WTC11 (cell line): ENCODE results near the gene RCE1. TPM values are rescaled to one million over a fixed set of nuclear protein-coding genes. Genes with fewer than 3 reads are reported as not detected.

ENCODE experiments used
- ATAC-seq: fragments of 200-7000 bp; cut with Tn5 transposase; 2 replicates; pipeline ENCODE4 v1.10.0; 2021; ENCODE audit warnings: mild to moderate bottlenecking, moderate library complexity
- CTCF ChIA-PET: fragments of 300-600 bp; sonication (Branson Sonifier 250); formaldehyde crosslinking; loops from one replicate; lab custom pipeline; 2021; ENCODE audit warnings: antibody characterized with exemption; lab: Charles Lee
- POLR2A ChIA-PET: fragments of 350-600 bp; sonication (Branson Sonifier 250); formaldehyde crosslinking; loops from one replicate; lab custom pipeline; 2021; ENCODE audit warnings: antibody characterized with exemption; lab: Charles Lee
- DNase-seq: peaks from one replicate; pipeline ENCODE4 v3.0.0; 2021; ENCODE audit warnings: low spot score
- H3K27ac Mint-ChIP-seq: 2 replicates; pipeline ENCODE4 v1.8.0; 2021; ENCODE audit warnings: mixed read lengths
- H3K27me3 Mint-ChIP-seq: 2 replicates; pipeline ENCODE4 v1.8.0; 2021; ENCODE audit warnings: low read depth, mild to moderate bottlenecking, moderate library complexity, mixed read lengths
- H3K36me3 Mint-ChIP-seq: 2 replicates; pipeline ENCODE4 v1.8.0; 2021; ENCODE audit warnings: mixed read lengths
- H3K4me1 Mint-ChIP-seq: 2 replicates; pipeline ENCODE4 v1.8.0; 2022; ENCODE audit warnings: mixed read lengths
- H3K4me3 Mint-ChIP-seq: 2 replicates; pipeline ENCODE4 v1.8.0; 2021; ENCODE audit warnings: mild to moderate bottlenecking, moderate library complexity, mixed read lengths
- H3K9me3 Mint-ChIP-seq: 2 replicates; pipeline ENCODE4 v1.8.0; 2021; ENCODE audit warnings: mixed read lengths
- CBFB ChIP-seq: sonication (generic); formaldehyde crosslinking; IDR thresholded peaks from 2 replicates; pipeline ENCODE4 v1.8.1; 2022; ENCODE audit warnings: mild to moderate bottlenecking, low read depth, missing genetic modification reagents
- E2F4 ChIP-seq: sonication (generic); formaldehyde crosslinking; IDR thresholded peaks from 2 replicates; pipeline ENCODE4 v1.8.1; 2022; ENCODE audit warnings: low read depth, mild to moderate bottlenecking, moderate library complexity, missing genetic modification reagents, borderline replicate concordance
- ESRRA ChIP-seq: sonication (generic); formaldehyde crosslinking; IDR thresholded peaks from 2 replicates; pipeline ENCODE4 v1.8.1; 2022; ENCODE audit warnings: mild to moderate bottlenecking, missing genetic modification reagents, borderline replicate concordance
- ETV6 ChIP-seq: sonication (generic); formaldehyde crosslinking; IDR thresholded peaks from 2 replicates; pipeline ENCODE4 v1.8.1; 2022; ENCODE audit warnings: mild to moderate bottlenecking, missing genetic modification reagents
- FOXJ3 ChIP-seq: sonication (generic); formaldehyde crosslinking; IDR thresholded peaks from 2 replicates; pipeline ENCODE4 v1.9.0; 2021; ENCODE audit warnings: missing genetic modification reagents, mild to moderate bottlenecking, borderline replicate concordance
- FOXK1 ChIP-seq: sonication (generic); formaldehyde crosslinking; IDR thresholded peaks from 2 replicates; pipeline ENCODE4 v1.8.0; 2022; ENCODE audit warnings: mild to moderate bottlenecking, moderate library complexity, missing genetic modification reagents
- FOXP1 ChIP-seq: sonication (generic); formaldehyde crosslinking; IDR thresholded peaks from 2 replicates; pipeline ENCODE4 v1.8.0; 2022; ENCODE audit warnings: missing genetic modification reagents, mild to moderate bottlenecking, moderate library complexity, borderline replicate concordance
- GABPB1 ChIP-seq: sonication (generic); formaldehyde crosslinking; IDR thresholded peaks from 2 replicates; pipeline ENCODE4 v1.8.1; 2023; ENCODE audit warnings: mild to moderate bottlenecking, missing genetic modification reagents
- HMGA2 ChIP-seq: fragments of 250-450 bp; sonication (Bioruptor Pico); IDR thresholded peaks from 2 replicates; pipeline ENCODE4 v1.4.0; 2021; ENCODE audit warnings: mild to moderate bottlenecking, moderate library complexity
- MAX ChIP-seq: sonication (generic); formaldehyde crosslinking; IDR thresholded peaks from 2 replicates; pipeline ENCODE4 v1.8.0; 2022; ENCODE audit warnings: mild to moderate bottlenecking, missing genetic modification reagents
- MLX ChIP-seq: sonication (generic); formaldehyde crosslinking; IDR thresholded peaks from 2 replicates; pipeline ENCODE4 v1.8.1; 2023; ENCODE audit warnings: mild to moderate bottlenecking, missing genetic modification reagents, moderate library complexity
- MXD4 ChIP-seq: fragments of 250-450 bp; sonication (Bioruptor Pico); IDR thresholded peaks from 2 replicates; pipeline ENCODE4 v1.8.0; 2021; ENCODE audit warnings: mild to moderate bottlenecking, moderate library complexity, borderline replicate concordance
- MYBL2 ChIP-seq: sonication (generic); formaldehyde crosslinking; IDR thresholded peaks from 2 replicates; pipeline ENCODE4 v1.8.1; 2023; ENCODE audit warnings: mild to moderate bottlenecking, moderate library complexity, missing genetic modification reagents
- NFE2L1 ChIP-seq: sonication (generic); formaldehyde crosslinking; IDR thresholded peaks from 2 replicates; pipeline ENCODE4 v1.8.1; 2023; ENCODE audit warnings: missing genetic modification reagents
- NR3C1 ChIP-seq: sonication (generic); formaldehyde crosslinking; conservative IDR thresholded peaks from 2 replicates; pipeline ENCODE4 v1.8.1; 2023; ENCODE audit warnings: low read depth, mild to moderate bottlenecking, missing genetic modification reagents
- RELA ChIP-seq: sonication (generic); formaldehyde crosslinking; IDR thresholded peaks from 2 replicates; pipeline ENCODE4 v1.8.1; 2022; ENCODE audit warnings: missing genetic modification reagents, mild to moderate bottlenecking, borderline replicate concordance
- SMAD4 ChIP-seq: sonication (generic); formaldehyde crosslinking; IDR thresholded peaks from 2 replicates; pipeline ENCODE4 v1.8.0; 2022; ENCODE audit warnings: mild to moderate bottlenecking, missing genetic modification reagents
- TEAD1 ChIP-seq: sonication (generic); formaldehyde crosslinking; IDR thresholded peaks from 2 replicates; pipeline ENCODE4 v1.8.0; 2022; ENCODE audit warnings: mild to moderate bottlenecking, missing genetic modification reagents
- TP53 ChIP-seq: sonication (generic); formaldehyde crosslinking; IDR thresholded peaks from 2 replicates; pipeline ENCODE4 v1.8.1; 2023; ENCODE audit warnings: mild to moderate bottlenecking, missing genetic modification reagents
- USF2 ChIP-seq: sonication (generic); formaldehyde crosslinking; IDR thresholded peaks from 2 replicates; pipeline ENCODE4 v1.8.1; 2023; ENCODE audit warnings: mild to moderate bottlenecking, missing genetic modification reagents, moderate library complexity
- ZBTB43 ChIP-seq: sonication (generic); formaldehyde crosslinking; IDR thresholded peaks from 2 replicates; pipeline ENCODE4 v1.8.1; 2023; ENCODE audit warnings: mild to moderate bottlenecking, missing genetic modification reagents
- ZNF512 ChIP-seq: sonication (generic); formaldehyde crosslinking; IDR thresholded peaks from 2 replicates; pipeline ENCODE4 v1.8.1; 2022; ENCODE audit warnings: missing genetic modification reagents, borderline replicate concordance
- total RNA-seq: library from RNA; stranded (reverse); gene quantifications from 3 replicates; pipeline ENCODE4 v1.2.3, GENCODE V29; 2021

The RCE1 gene
- total RNA-seq, 1 experiment from 2014 or later = 34.6 TPM

GRCh38 chr11:66881927-66882452 is 38.7 kb downstream of the RCE1 start:
- H3K9me3 Mint-ChIP-seq = no peaks in the 10 kb centered on the region
- CTCF ChIA-PET = interaction anchor here (0.6 to 4.0 kb wide), 25 partner anchors 10 to 189 kb away, joined by 3 to 39 read pairs (median 7); partner anchors contain the start of genes C11orf86, PC and RCE1
- TF ChIP-seq NFE2L1 (no peak), E2F4 (CRISPR knock-in tag) (no peak), TP53 (CRISPR knock-in tag) (no peak), FOXP1 (CRISPR knock-in tag) (no peak), FOXJ3 (no peak), TEAD1 (CRISPR knock-in tag) (no peak), HMGA2 (no peak), GABPB1 (CRISPR knock-in tag) (no peak), ESRRA (CRISPR knock-in tag) (no peak), ETV6 (CRISPR knock-in tag) (no peak), MYBL2 (no peak), ZNF512 (CRISPR knock-in tag) (no peak), FOXK1 (CRISPR knock-in tag) (no peak), MLX (no peak), USF2 (no peak), MXD4 (CRISPR knock-in tag) (no peak), MAX (CRISPR knock-in tag) (no peak), RELA (no peak), SMAD4 (no peak), CBFB (no peak)
- TF ChIP-seq, all 79 proteins: peak for 0
- H3K27me3 Mint-ChIP-seq = no peaks in the 10 kb centered on the region
- H3K27ac Mint-ChIP-seq = peak overlapping the region; percentile 83
- no peak overlapping the region for H3K4me3 Mint-ChIP-seq
- peaks cover 41% of the 10 kb centered on the region for H3K4me1 Mint-ChIP-seq
- ATAC-seq (no peak), DNase-seq (no peak)
- H3K36me3 Mint-ChIP-seq = no peaks in the 10 kb centered on the region
- POLR2A ChIA-PET = no interaction called here

- no peaks in the 10 kb centered on the region for H3K27me3 Mint-ChIP-seq
- ChIA-PET CTCF (interaction anchor here (0.6 to 4.0 kb wide), 27 partner anchors 9 to 204 kb away, joined by 3 to 39 read pairs (median 6); partner anchors contain the start of genes C11orf86, PC, RBM4B and RCE1), POLR2A (no interaction called here)
- ATAC-seq (no peak), DNase-seq (no peak)
- TF ChIP-seq NR3C1 (CRISPR knock-in tag) (0 out of 2 replicates have a peak, but pooled peaks have one; percentile 25), ZBTB43 (CRISPR knock-in tag) (no peak)
- peaks cover 41% of the 10 kb centered on the region for H3K4me1 Mint-ChIP-seq
- no peaks in the 10 kb centered on the region for H3K9me3 Mint-ChIP-seq
- H3K27ac Mint-ChIP-seq = peak overlapping the region; percentile 91
- H3K4me3 Mint-ChIP-seq = no peak overlapping the region
- H3K36me3 Mint-ChIP-seq = no peaks in the 10 kb centered on the region
These were observed 39.3 kb downstream of the RCE1 start for GRCh38 chr11:66882561-66883015.
